ENCODE data around the gene DOCK1. TPM values are rescaled to one million over a fixed set of nuclear protein-coding genes. Genes with fewer than 3 reads are reported as not detected.

Gene DOCK1
- 52.7 TPM for total RNA-seq

DNA sequence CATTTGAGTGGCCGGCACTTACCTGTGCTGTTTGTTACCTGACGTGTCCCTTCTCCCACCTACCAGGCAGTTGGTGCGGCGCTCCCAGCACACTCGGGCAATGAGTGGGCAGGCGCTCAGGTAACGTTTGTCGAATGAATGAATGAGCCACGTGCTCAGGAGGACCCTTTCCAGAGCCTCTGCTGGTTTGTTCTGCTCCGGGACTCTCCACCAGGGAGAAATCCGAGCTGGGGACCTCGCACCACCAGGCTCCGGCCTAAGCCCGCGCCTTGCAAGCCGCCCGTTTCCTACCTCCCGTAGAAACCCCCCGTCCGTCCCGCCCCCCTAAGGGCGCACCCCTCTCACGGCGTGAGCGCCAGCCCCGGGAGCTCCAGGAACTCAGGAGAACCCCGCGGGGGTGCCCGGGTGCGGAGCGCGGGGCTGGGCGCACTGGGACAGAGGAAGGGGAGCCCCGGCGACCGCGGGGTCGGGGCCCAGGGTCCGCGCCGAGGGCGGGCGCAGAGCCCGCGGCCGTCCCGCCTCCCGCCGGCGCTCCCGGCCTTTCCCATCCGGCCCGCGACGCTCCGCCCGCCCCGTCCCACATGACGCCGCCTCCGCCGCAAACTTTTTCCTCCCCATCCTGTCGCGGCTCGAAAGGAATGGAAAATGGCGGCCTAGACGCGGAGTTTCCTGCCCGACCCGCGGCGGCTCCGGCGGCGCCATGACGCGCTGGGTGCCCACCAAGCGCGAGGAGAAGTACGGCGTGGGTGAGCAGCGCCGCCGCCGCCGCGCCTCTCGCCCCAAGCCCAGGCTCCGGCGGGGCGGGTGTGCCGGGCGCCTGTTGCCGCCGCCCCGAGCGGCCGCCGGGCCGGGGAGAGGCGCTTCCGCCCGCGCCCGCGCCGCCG is at the start of gene DOCK1:
TSS of gene DOCK1 (plus strand) at position 611 of the 884 bp plus-strand sequence. CDS start at position 701, 90 bp downstream.
- H3K4me1 ChIP-seq (ENCODE audit: control insufficient read depth in 3 of 3, insufficient read depth in 3 of 3, low read length in 3 of 3), result peaks cover 4 to 8% (median 7%) of the 10 kb centered on the region in 3 donors
- no peaks in the 10 kb centered on the region for H3K9me3 ChIP-seq (ENCODE audit: control insufficient read depth in 3 of 3, low read length in 3 of 3)
- H3K9ac ChIP-seq (ENCODE audit: low read depth in 1 of 3, low read length in 3 of 3), result peak within 1 kb of the TSS; percentile 43 to 68 (median 53)
- H3K27me3 ChIP-seq (ENCODE audit: control insufficient read depth in 3 of 3, insufficient read depth in 3 of 3, low read length in 3 of 3), result peaks cover 4 to 17% (median 11%) of the 10 kb centered on the region in 3 donors
- H3K4me3 ChIP-seq (ENCODE audit: low read length in 3 of 3), result peak within 1 kb of the TSS; percentile 49 to 62 (median 58)
- H3K27ac ChIP-seq (ENCODE audit: low read depth, low read length), result peak within 1 kb of the TSS; percentile 54
- H3K36me3 ChIP-seq (ENCODE audit: control insufficient read depth in 3 of 3, insufficient read depth in 3 of 3, low read length in 3 of 3), result peaks cover 0 to 2% (median 0%) of the 10 kb centered on the region in 3 donors

GRCh38 chr10:126857178-126857806 is 47.9 kb upstream of the DOCK1 start:
- peaks cover 4 to 7% (median 5%) of the 10 kb centered on the region in 3 donors for H3K9me3 ChIP-seq (ENCODE audit: control insufficient read depth in 3 of 3, low read length in 3 of 3)
- no peak overlapping the region for H3K27ac ChIP-seq (ENCODE audit: low read depth, low read length)
- no peak overlapping the region for H3K4me3 ChIP-seq (ENCODE audit: low read length in 3 of 3)
- H3K27me3 ChIP-seq (ENCODE audit: control insufficient read depth in 3 of 3, insufficient read depth in 3 of 3, low read length in 3 of 3), result peaks cover 0 to 3% (median 0%) of the 10 kb centered on the region in 3 donors
- H3K4me1 ChIP-seq (ENCODE audit: control insufficient read depth in 3 of 3, insufficient read depth in 3 of 3, low read length in 3 of 3), result no peaks in the 10 kb centered on the region
- no peak overlapping the region for H3K9ac ChIP-seq (ENCODE audit: low read depth in 1 of 3, low read length in 3 of 3)
- no peaks in the 10 kb centered on the region for H3K36me3 ChIP-seq (ENCODE audit: control insufficient read depth in 3 of 3, insufficient read depth in 3 of 3, low read length in 3 of 3)

DNA sequence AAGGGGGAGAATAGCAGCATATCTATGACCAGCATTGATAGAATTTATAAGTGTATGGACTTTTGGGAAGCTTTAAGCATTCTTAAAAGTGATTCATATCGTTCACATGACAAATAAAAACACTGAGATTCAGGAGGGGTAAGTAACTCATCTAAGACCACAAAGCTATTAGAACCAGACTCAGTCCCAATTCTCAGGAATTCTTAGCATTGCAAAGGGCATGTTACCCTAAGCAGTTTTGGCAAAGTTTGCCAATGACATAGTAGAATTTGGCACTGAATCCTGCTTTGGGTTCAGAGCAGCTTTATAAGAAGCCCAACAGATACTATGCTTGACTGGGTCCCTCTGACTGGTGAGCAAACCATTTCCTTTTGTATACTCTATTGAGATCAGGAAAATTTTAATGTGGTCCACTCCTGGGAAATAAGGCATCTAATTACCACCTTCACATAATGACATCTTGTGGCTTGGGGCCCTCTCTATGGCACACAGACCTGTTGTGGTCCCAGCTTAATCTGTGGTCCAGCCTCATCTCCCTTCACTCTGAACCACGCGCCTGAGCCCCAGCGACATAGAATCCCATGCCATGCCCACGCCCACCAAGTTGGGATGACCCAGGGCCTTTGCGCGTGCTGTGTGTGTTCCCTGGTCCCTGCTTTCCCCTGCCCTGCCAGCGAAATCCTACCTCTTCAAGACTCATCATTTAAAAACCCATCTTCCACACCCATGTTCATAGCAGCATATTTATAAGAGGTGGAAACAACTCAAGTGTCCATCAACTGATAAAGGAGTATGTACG is 37.5 kb upstream of the DOCK1 start:
- Histone ChIP-seq H3K4me1 (ENCODE audit: control insufficient read depth in 3 of 3, insufficient read depth in 3 of 3, low read length in 3 of 3) (no peaks in the 10 kb centered on the region), H3K36me3 (ENCODE audit: control insufficient read depth in 3 of 3, insufficient read depth in 3 of 3, low read length in 3 of 3) (no peaks in the 10 kb centered on the region), H3K27ac (ENCODE audit: low read depth, low read length) (no peak overlapping the region), H3K27me3 (ENCODE audit: control insufficient read depth in 3 of 3, insufficient read depth in 3 of 3, low read length in 3 of 3) (no peaks in the 10 kb centered on the region), H3K9ac (ENCODE audit: low read depth in 1 of 3, low read length in 3 of 3) (no peak overlapping the region), H3K9me3 (ENCODE audit: control insufficient read depth in 3 of 3, low read length in 3 of 3) (peaks cover 0 to 2% (median 0%) of the 10 kb centered on the region in 3 donors), H3K4me3 (ENCODE audit: low read length in 3 of 3) (no peak overlapping the region)

GRCh38 chr10:126868371-126868770 is 36.9 kb upstream of the DOCK1 start:
- no peak overlapping the region for H3K27ac ChIP-seq (ENCODE audit: low read depth, low read length)
- no peak overlapping the region for H3K4me3 ChIP-seq (ENCODE audit: low read length in 3 of 3)
- H3K27me3 ChIP-seq (ENCODE audit: control insufficient read depth in 3 of 3, insufficient read depth in 3 of 3, low read length in 3 of 3), result no peaks in the 10 kb centered on the region
- H3K9me3 ChIP-seq (ENCODE audit: control insufficient read depth in 3 of 3, low read length in 3 of 3), result peaks cover 0 to 2% (median 0%) of the 10 kb centered on the region in 3 donors
- H3K4me1 ChIP-seq (ENCODE audit: control insufficient read depth in 3 of 3, insufficient read depth in 3 of 3, low read length in 3 of 3), result no peaks in the 10 kb centered on the region
- no peak overlapping the region for H3K9ac ChIP-seq (ENCODE audit: low read depth in 1 of 3, low read length in 3 of 3)
- no peaks in the 10 kb centered on the region for H3K36me3 ChIP-seq (ENCODE audit: control insufficient read depth in 3 of 3, insufficient read depth in 3 of 3, low read length in 3 of 3)

- no peak overlapping the region for H3K9ac ChIP-seq (ENCODE audit: low read depth in 1 of 3, low read length in 3 of 3)
- H3K36me3 ChIP-seq (ENCODE audit: control insufficient read depth in 3 of 3, insufficient read depth in 3 of 3, low read length in 3 of 3), result no peaks in the 10 kb centered on the region
- H3K27ac ChIP-seq (ENCODE audit: low read depth, low read length), result no peak overlapping the region
- no peaks in the 10 kb centered on the region for H3K4me1 ChIP-seq (ENCODE audit: control insufficient read depth in 3 of 3, insufficient read depth in 3 of 3, low read length in 3 of 3)
- H3K4me3 ChIP-seq (ENCODE audit: low read length in 3 of 3), result no peak overlapping the region
- peaks cover 0 to 9% (median 0%) of the 10 kb centered on the region in 3 donors for H3K27me3 ChIP-seq (ENCODE audit: control insufficient read depth in 3 of 3, insufficient read depth in 3 of 3, low read length in 3 of 3)
- peaks cover 0 to 2% (median 0%) of the 10 kb centered on the region in 3 donors for H3K9me3 ChIP-seq (ENCODE audit: control insufficient read depth in 3 of 3, low read length in 3 of 3)
Observed at GRCh38 chr10:126872135-126872534, 33.1 kb upstream of the DOCK1 start.

- Histone ChIP-seq H3K27me3 (ENCODE audit: control insufficient read depth in 3 of 3, insufficient read depth in 3 of 3, low read length in 3 of 3) (peaks cover 0 to 11% (median 0%) of the 10 kb centered on the region in 3 donors), H3K27ac (ENCODE audit: low read depth, low read length) (no peak overlapping the region), H3K36me3 (ENCODE audit: control insufficient read depth in 3 of 3, insufficient read depth in 3 of 3, low read length in 3 of 3) (no peaks in the 10 kb centered on the region), H3K9ac (ENCODE audit: low read depth in 1 of 3, low read length in 3 of 3) (no peak overlapping the region), H3K9me3 (ENCODE audit: control insufficient read depth in 3 of 3, low read length in 3 of 3) (peaks cover 0 to 2% (median 0%) of the 10 kb centered on the region in 3 donors), H3K4me1 (ENCODE audit: control insufficient read depth in 3 of 3, insufficient read depth in 3 of 3, low read length in 3 of 3) (no peaks in the 10 kb centered on the region), H3K4me3 (ENCODE audit: low read length in 3 of 3) (no peak overlapping the region)
Observed at GRCh38 chr10:126872768-126873167, 32.5 kb upstream of the DOCK1 start.

GRCh38 chr10:126876456-126876855 is 28.8 kb upstream of the DOCK1 start:
- peaks cover 0 to 14% (median 0%) of the 10 kb centered on the region in 3 donors for H3K27me3 ChIP-seq (ENCODE audit: control insufficient read depth in 3 of 3, insufficient read depth in 3 of 3, low read length in 3 of 3)
- H3K9ac ChIP-seq (ENCODE audit: low read depth in 1 of 3, low read length in 3 of 3), result no peak overlapping the region
- no peaks in the 10 kb centered on the region for H3K4me1 ChIP-seq (ENCODE audit: control insufficient read depth in 3 of 3, insufficient read depth in 3 of 3, low read length in 3 of 3)
- no peaks in the 10 kb centered on the region for H3K36me3 ChIP-seq (ENCODE audit: control insufficient read depth in 3 of 3, insufficient read depth in 3 of 3, low read length in 3 of 3)
- H3K4me3 ChIP-seq (ENCODE audit: low read length in 3 of 3), result no peak overlapping the region
- no peak overlapping the region for H3K27ac ChIP-seq (ENCODE audit: low read depth, low read length)
- H3K9me3 ChIP-seq (ENCODE audit: control insufficient read depth in 3 of 3, low read length in 3 of 3), result no peaks in the 10 kb centered on the region

DNA sequence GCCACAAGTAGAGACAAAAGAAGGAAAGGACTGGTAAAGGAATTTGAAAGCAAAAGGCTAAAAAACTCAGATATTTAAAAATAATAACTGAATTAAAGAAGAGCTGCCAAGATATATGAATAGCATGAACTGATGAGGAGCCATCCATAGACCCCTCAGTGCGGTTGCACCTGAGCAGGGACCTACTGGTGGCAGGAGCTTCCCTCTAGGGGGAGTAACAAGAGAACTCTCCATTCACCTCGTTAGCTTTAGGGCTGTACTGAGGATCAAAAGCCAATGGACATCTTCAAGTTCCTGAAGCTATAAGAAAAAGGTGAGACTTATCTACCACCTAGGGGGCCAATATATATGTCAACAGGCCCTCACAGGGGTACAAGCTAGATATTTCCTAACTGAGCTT is 27.8 kb upstream of the DOCK1 start:
- H3K27me3 ChIP-seq (ENCODE audit: control insufficient read depth in 3 of 3, insufficient read depth in 3 of 3, low read length in 3 of 3), result peaks cover 0 to 14% (median 0%) of the 10 kb centered on the region in 3 donors
- no peaks in the 10 kb centered on the region for H3K9me3 ChIP-seq (ENCODE audit: control insufficient read depth in 3 of 3, low read length in 3 of 3)
- no peak overlapping the region for H3K4me3 ChIP-seq (ENCODE audit: low read length in 3 of 3)
- no peak overlapping the region for H3K9ac ChIP-seq (ENCODE audit: low read depth in 1 of 3, low read length in 3 of 3)
- no peaks in the 10 kb centered on the region for H3K4me1 ChIP-seq (ENCODE audit: control insufficient read depth in 3 of 3, insufficient read depth in 3 of 3, low read length in 3 of 3)
- H3K36me3 ChIP-seq (ENCODE audit: control insufficient read depth in 3 of 3, insufficient read depth in 3 of 3, low read length in 3 of 3), result no peaks in the 10 kb centered on the region
- H3K27ac ChIP-seq (ENCODE audit: low read depth, low read length), result no peak overlapping the region

DNA sequence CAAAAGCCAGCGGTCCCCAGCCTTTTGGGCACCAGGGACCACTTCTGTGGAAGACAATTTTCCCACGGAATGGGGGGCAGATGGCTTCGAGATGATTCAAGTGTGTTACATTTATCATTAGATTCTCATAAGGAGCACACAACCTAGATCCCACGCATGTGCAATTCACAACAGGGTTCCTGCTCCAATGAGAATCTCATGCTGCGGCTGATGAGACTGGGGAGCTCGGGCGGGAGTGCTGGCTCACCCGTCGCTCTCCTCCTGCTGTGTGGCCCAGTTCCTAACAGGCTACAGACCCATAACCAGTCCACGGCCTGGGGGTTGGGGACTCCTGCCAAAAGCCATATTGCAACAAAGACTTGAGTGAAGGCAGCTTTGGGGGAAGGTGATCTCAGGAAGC is 26.6 kb upstream of the DOCK1 start:
- Histone ChIP-seq H3K27ac (ENCODE audit: low read depth, low read length) (no peak overlapping the region), H3K27me3 (ENCODE audit: control insufficient read depth in 3 of 3, insufficient read depth in 3 of 3, low read length in 3 of 3) (peaks cover 0 to 14% (median 0%) of the 10 kb centered on the region in 3 donors), H3K36me3 (ENCODE audit: control insufficient read depth in 3 of 3, insufficient read depth in 3 of 3, low read length in 3 of 3) (no peaks in the 10 kb centered on the region), H3K4me3 (ENCODE audit: low read length in 3 of 3) (no peak overlapping the region), H3K9me3 (ENCODE audit: control insufficient read depth in 3 of 3, low read length in 3 of 3) (no peaks in the 10 kb centered on the region), H3K9ac (ENCODE audit: low read depth in 1 of 3, low read length in 3 of 3) (no peak overlapping the region), H3K4me1 (ENCODE audit: control insufficient read depth in 3 of 3, insufficient read depth in 3 of 3, low read length in 3 of 3) (no peaks in the 10 kb centered on the region)
